Lung (tissue), 12 donors: Measurements from ENCODE around the gene KIAA1958. TPM values are rescaled to one million over a fixed set of nuclear protein-coding genes. Genes with fewer than 3 reads are reported as not detected.
A peak's percentile ranks its signal among the peaks of the same experiment; 100 is the strongest.

Source experiments
- ATAC-seq: fragments of 200-7000 bp; cut with Tn5 transposase; one replicate; pipeline ENCODE4 v1.9.1; 2020; ENCODE audit warnings: moderate number of reproducible peaks; ENCODE audit not compliant: insufficient read depth, low FRiP score
- DNase-seq, 3 donors: peaks; one replicate each; pipeline ENCODE4 v3.0.0-alpha.2; 2013 to 2017
- H3K27ac ChIP-seq, 2 donors: one replicate each; pipeline ENCODE4 v1.5.1; 2013; ENCODE audit warnings: mild to moderate bottlenecking in 2 of 2, moderate library complexity in 2 of 2, control low read depth in 1 of 2, inconsistent platforms in 1 of 2, low read depth in 1 of 2, low read length in 1 of 2
- H3K27me3 ChIP-seq, 3 donors: one replicate each; pipeline ENCODE4 v1.5.1; 2013; ENCODE audit warnings: low read length in 2 of 3; ENCODE audit not compliant: control insufficient read depth in 3 of 3, insufficient read depth in 3 of 3
- H3K36me3 ChIP-seq, 4 donors: one replicate each; pipeline ENCODE4 v1.5.1; 2013; ENCODE audit warnings: low read length in 4 of 4, mild to moderate bottlenecking in 1 of 4, moderate library complexity in 1 of 4; ENCODE audit not compliant: control insufficient read depth in 4 of 4, insufficient read depth in 4 of 4
- H3K4me1 ChIP-seq, 5 donors: one replicate each; pipeline ENCODE4 v1.5.1; 2013; ENCODE audit warnings: low read length in 5 of 5, mild to moderate bottlenecking in 2 of 5, moderate library complexity in 1 of 5; ENCODE audit not compliant: control insufficient read depth in 5 of 5, insufficient read depth in 5 of 5
- H3K4me3 ChIP-seq: one replicate; pipeline ENCODE4 v1.5.1; 2013; ENCODE audit warnings: mild to moderate bottlenecking, control low read depth, moderate library complexity
- H3K9ac ChIP-seq, 2 donors: one replicate each; pipeline ENCODE4 v1.5.1; 2013; ENCODE audit warnings: low read length in 2 of 2, control low read depth in 1 of 2; ENCODE audit not compliant: insufficient read depth in 1 of 2
- H3K9me3 ChIP-seq, 4 donors: one replicate each; pipeline ENCODE4 v1.5.1; 2013; ENCODE audit warnings: low read length in 3 of 4, mild to moderate bottlenecking in 1 of 4, moderate library complexity in 1 of 4; ENCODE audit not compliant: control insufficient read depth in 4 of 4, insufficient read depth in 3 of 4
- CTCF ChIP-seq: IDR thresholded peaks from 2 replicates; pipeline ENCODE4 v1.5.1; 2012; ENCODE audit warnings: mild to moderate bottlenecking; ENCODE audit errors: control extremely low read depth, extremely low read depth
- WGBS, 2 donors: extraction: QIAGEN DNeasy Blood & Tissue Kit; methylation state at CpG; one replicate each; pipeline ENCODE4 v1.1.7; 2013; 5-methylcytosine and 5-hydroxymethylcytosine counted together
- polyA plus RNA-seq, 2 donors: library from polyadenylated mRNA; stranded (reverse); fragments of 200-250 nt; gene quantifications; one replicate each; pipeline ENCODE4 v1.2.1, GENCODE V29; 2013
- total RNA-seq, 2 donors: library from RNA; depleted of rRNA in 1 of 2; stranded (reverse); fragments of >200 nt in 1 of 2; gene quantifications; one replicate each; pipeline ENCODE4 v1.2.1, GENCODE V29; 2014 to 2021
- donor health status: control.
- donor health status: control.
- donor health status: Bipolar disorder and iron deficiency.
- donor health status: healthy.
- donor health status: DM: yes; HTN: yes; CAD: no.

KIAA1958 gene
- total and polyA plus RNA-seq, 4 donors = 2.0 to 24.0 (median 6.8) TPM

- TF ChIP-seq CTCF = no peak
- no peak overlapping the region for H3K27ac ChIP-seq
- no peak overlapping the region for H3K4me3 ChIP-seq
- WGBS, 2 donors = 47 to 68% methylated on average over 6 of the region's 6 CpGs
- ATAC-seq (no peak), DNase-seq (peak; percentile 63 to 87 (median 82))
- peaks cover 0 to 3% (median 0%) of the 10 kb centered on the region in 4 donors for H3K36me3 ChIP-seq
- H3K27me3 ChIP-seq = no peaks in the 10 kb centered on the region
- H3K9ac ChIP-seq = peak overlapping the region in 1 of 2 donors; percentile 19
- H3K4me1 ChIP-seq = peaks cover 0 to 3% (median 0%) of the 10 kb centered on the region in 5 donors
- H3K9me3 ChIP-seq = no peaks in the 10 kb centered on the region
These were observed 219.3 kb downstream of the KIAA1958 start for GRCh38 chr9:112705768-112706427.

- Histone ChIP-seq H3K27ac (no peak overlapping the region), H3K9ac (no peak overlapping the region), H3K36me3 (peaks cover 0 to 13% (median 7%) of the 10 kb centered on the region in 4 donors), H3K4me3 (no peak overlapping the region), H3K27me3 (no peaks in the 10 kb centered on the region), H3K9me3 (no peaks in the 10 kb centered on the region), H3K4me1 (no peaks in the 10 kb centered on the region)
- peak; percentile 12 for TF ChIP-seq CTCF
- no peak for ATAC-seq
- 79 to 85% methylated on average over 7 of the region's 7 CpGs for WGBS, 2 donors
- DNase-seq = peak; percentile 27 to 76 (median 74)
These were observed 224.5 kb downstream of the KIAA1958 start for GRCh38 chr9:112711050-112711689.

- Histone ChIP-seq H3K27ac (no peak overlapping the region), H3K4me3 (no peak overlapping the region), H3K4me1 (peaks cover 0 to 8% (median 0%) of the 10 kb centered on the region in 5 donors), H3K9ac (no peak overlapping the region), H3K27me3 (no peaks in the 10 kb centered on the region), H3K9me3 (no peaks in the 10 kb centered on the region), H3K36me3 (peaks cover 0 to 13% (median 7%) of the 10 kb centered on the region in 4 donors)
- 94 to 97% methylated on average over 3 of the region's 3 CpGs for WGBS, 2 donors
- ATAC-seq = no peak
- no peak for TF ChIP-seq CTCF
- no peak for DNase-seq
These were observed 226.1 kb downstream of the KIAA1958 start for GRCh38 chr9:112712678-112713077.
